HUES6 (cell line): ENCODE data around the gene ARHGEF4.
A peak's percentile ranks its signal among the peaks of the same experiment; 100 is the strongest.

Experiments used
- H3K27ac ChIP-seq: 2 replicates; pipeline ENCODE4 v1.7.0; 2013; ENCODE audit warnings: low read depth, mild to moderate bottlenecking, low read length, inconsistent platforms
- H3K27me3 ChIP-seq: 2 replicates; pipeline ENCODE4 v1.6.1; 2013; ENCODE audit warnings: low read length; ENCODE audit not compliant: control insufficient read depth, insufficient read depth
- H3K36me3 ChIP-seq: 2 replicates; pipeline ENCODE4 v1.6.1; 2013; ENCODE audit warnings: low read length; ENCODE audit not compliant: control insufficient read depth, insufficient read depth
- H3K4me1 ChIP-seq: 2 replicates; pipeline ENCODE4 v1.6.1; 2013; ENCODE audit warnings: low read length; ENCODE audit not compliant: control insufficient read depth, insufficient read depth
- H3K4me3 ChIP-seq: 2 replicates; pipeline ENCODE4 v1.5.1; 2013; ENCODE audit warnings: low read depth, low read length
- H3K9ac ChIP-seq: one replicate; pipeline ENCODE4 v1.6.1; 2013; ENCODE audit warnings: mild to moderate bottlenecking, low read length
- H3K9me3 ChIP-seq: 2 replicates; pipeline ENCODE4 v1.6.1; 2013; ENCODE audit warnings: low read depth, low read length; ENCODE audit not compliant: control insufficient read depth, insufficient read depth

ARHGEF4 gene

DNA sequence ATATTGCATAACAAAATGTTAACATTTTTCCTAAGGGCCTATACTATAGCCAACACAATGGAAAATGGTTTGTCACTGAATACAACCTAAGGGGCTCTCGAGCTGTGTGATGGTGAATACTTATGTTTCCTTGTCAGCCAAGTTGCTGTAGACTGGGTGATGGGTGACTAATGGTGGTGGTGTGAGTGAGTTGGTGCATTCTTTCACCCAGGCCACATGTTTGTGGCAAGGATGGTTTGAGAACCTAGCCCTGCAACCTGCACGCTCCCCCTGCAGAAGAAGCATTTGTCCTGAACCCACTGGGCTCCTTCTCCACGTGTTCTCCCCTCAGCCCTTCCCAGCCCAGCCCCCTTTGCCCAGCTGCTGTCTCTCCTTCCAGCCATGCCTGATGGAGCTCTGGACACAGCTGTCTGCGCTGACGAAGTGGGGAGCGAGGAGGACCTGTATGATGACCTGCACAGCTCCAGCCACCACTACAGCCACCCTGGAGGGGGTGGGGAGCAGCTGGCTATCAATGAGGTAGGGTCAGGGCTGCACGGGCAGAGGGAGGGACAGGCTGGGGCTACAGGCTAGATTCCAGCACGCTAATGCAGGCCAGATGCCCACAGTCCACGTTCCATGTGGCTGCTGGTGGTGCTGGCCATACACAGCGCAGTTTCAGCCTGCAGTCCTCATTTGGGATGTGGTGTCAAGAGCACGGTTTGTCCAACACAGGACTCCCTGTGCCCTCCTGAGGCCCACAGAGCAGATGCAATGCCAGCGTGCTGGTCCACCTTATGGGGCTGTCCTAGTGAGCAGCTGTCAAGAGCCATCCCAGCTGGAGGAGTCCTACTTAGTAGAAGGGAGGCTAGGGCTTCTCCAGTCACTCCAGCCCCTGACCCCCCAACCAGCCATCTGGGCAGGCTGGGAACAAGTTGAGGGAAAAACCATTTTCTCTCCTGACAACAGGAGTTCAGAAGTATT lies 191.1 kb downstream of the ARHGEF4 start:
- peaks cover 10% of the 10 kb centered on the region; the same call in 1 of the 2 replicates for H3K27me3 ChIP-seq
- no peak overlapping the region for H3K9ac ChIP-seq
- no peak overlapping the region for H3K4me3 ChIP-seq
- H3K36me3 ChIP-seq, result no peaks in the 10 kb centered on the region
- H3K27ac ChIP-seq, result no peak overlapping the region
- peaks cover 4% of the 10 kb centered on the region; the same call in 1 of the 2 replicates for H3K9me3 ChIP-seq
- no peaks in the 10 kb centered on the region for H3K4me1 ChIP-seq

DNA sequence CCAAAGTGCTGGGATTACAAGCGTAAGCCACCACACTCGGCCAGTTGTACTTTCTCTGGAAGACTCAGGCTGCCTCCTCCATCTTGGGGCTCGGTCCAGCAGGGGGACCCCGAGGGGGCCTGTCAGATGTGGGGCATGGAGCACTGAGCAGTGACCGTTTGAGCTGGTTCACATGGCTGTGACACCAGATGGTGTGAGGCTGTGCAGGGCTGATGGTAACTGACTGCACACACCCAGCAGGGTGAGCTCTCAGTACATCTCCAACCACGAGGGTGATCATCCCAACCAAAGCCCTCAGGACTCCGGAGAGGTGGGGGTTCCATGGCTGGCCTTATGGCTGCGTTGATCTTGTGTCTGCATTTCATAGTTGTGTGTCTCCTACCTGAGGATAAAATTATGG lies 193.1 kb downstream of the ARHGEF4 start:
- H3K36me3 ChIP-seq, result no peaks in the 10 kb centered on the region
- peaks cover 28% of the 10 kb centered on the region for H3K27me3 ChIP-seq
- H3K4me3 ChIP-seq, result no peak overlapping the region
- H3K9ac ChIP-seq, result no peak overlapping the region
- peaks cover 7% of the 10 kb centered on the region for H3K4me1 ChIP-seq
- H3K27ac ChIP-seq, result no peak overlapping the region
- H3K9me3 ChIP-seq, result peaks cover 4% of the 10 kb centered on the region; the same call in 1 of the 2 replicates

DNA sequence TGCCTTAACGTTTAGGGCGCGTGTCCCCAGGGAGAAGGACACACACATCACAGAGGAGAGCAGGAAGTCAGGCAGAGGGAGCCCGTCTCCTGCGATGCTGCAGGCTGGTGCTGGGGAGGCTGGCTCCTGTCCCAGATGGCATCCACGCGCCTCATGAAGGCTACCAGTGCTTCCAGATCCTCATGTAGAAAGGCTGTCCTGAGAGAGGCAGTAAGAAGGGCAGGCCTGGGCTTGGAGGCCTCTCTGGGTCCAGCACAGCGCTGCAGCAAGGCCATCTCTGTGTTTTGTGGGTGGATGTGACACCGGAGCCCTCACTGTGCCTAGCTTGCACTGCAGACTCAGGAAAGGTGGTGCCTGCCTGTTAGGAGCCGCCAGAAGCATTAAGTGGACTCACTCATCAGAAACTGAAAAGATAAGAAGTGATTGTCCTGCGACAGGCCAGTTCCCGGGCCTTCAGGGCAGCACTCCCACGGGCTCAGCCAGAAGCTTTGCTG lies 193.8 kb downstream of the ARHGEF4 start:
- Histone ChIP-seq H3K9me3 (peaks cover 4% of the 10 kb centered on the region; the same call in 1 of the 2 replicates), H3K9ac (no peak overlapping the region), H3K27ac (no peak overlapping the region), H3K4me3 (no peak overlapping the region), H3K4me1 (peaks cover 8% of the 10 kb centered on the region), H3K36me3 (no peaks in the 10 kb centered on the region), H3K27me3 (peaks cover 34% of the 10 kb centered on the region)

DNA sequence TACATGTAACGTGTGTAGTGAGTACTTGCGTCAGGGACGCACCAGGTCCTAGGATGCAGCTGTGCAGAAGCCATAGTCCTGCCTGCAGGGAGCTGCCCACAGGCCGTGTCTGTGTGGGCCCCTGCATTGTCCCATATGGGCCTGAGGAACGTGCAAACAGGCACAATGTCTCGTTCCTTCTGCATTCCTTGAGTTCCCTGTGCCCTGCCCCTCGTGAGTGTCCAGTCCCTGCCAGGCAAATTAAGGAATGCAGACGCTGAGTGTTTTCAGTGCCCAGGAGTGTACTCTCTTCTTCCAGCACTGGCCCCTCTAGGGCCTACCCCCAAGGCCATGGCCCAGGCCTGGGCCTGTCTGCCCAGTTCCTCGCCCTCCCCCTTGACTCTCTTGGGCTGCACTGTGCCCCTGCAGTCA lies 194.7 kb downstream of the ARHGEF4 start:
- H3K9ac ChIP-seq, result no peak overlapping the region
- H3K27ac ChIP-seq, result no peak overlapping the region
- H3K36me3 ChIP-seq, result no peaks in the 10 kb centered on the region
- H3K4me3 ChIP-seq, result no peak overlapping the region
- peaks cover 43% of the 10 kb centered on the region for H3K27me3 ChIP-seq
- H3K4me1 ChIP-seq, result peaks cover 17% of the 10 kb centered on the region
- H3K9me3 ChIP-seq, result peaks cover 4% of the 10 kb centered on the region; the same call in 1 of the 2 replicates

DNA sequence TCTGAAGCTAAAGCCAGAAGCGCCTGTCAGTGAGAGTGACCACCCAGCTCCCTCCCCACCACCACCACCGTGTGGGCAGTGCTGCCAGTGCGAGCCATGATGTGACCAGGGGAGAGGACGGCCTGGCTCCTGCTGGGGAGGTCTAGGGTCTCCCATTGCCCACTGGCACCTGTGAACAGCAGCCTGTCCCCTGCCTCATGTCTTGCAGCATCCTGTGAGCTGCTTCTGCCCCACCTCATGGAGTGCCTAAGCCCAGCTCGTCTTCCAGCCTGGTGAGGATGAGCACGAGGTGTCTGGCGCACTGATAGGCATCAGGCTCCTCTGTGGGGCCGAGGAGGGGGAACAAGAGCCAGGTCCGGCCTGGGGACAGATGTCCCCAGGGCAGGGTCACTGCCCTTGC lies 195.2 kb downstream of the ARHGEF4 start:
- H3K27ac ChIP-seq, result no peak overlapping the region
- H3K4me3 ChIP-seq, result no peak overlapping the region
- no peaks in the 10 kb centered on the region for H3K36me3 ChIP-seq

DNA sequence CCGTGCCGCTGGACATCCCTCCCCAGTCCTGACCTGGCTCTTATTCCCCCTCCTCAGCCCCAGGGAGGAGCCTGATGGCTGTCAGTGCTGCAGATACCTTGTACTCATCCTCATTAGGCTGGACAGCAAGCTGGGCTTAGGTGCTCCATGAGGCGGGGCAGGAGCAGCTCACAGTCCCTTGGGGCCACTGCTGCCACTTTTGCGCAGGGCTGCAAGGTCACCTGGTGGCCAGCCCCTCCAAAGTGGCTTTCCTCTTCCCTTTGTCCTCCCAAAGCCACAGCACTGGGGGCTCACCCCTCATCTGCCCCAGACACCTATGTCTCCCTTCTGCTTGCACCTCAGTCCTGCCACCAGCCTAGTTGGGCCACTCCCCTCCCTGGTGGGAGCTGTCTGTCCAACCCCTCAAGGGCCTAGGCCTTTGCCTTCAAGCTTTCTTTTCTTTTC lies 195.7 kb downstream of the ARHGEF4 start:
- H3K9ac ChIP-seq, result no peak overlapping the region
- no peaks in the 10 kb centered on the region; the same call in 1 of the 2 replicates for H3K9me3 ChIP-seq
- H3K27ac ChIP-seq, result no peak overlapping the region
- H3K27me3 ChIP-seq, result peaks cover 53% of the 10 kb centered on the region
- H3K36me3 ChIP-seq, result no peaks in the 10 kb centered on the region
- no peak overlapping the region for H3K4me3 ChIP-seq
- H3K4me1 ChIP-seq, result peaks cover 20% of the 10 kb centered on the region

More for the DNA sequence above, 195.2 kb downstream of the ARHGEF4 start:
- no peak overlapping the region for H3K9ac ChIP-seq
- H3K27me3 ChIP-seq, result peaks cover 47% of the 10 kb centered on the region
- peaks cover 20% of the 10 kb centered on the region for H3K4me1 ChIP-seq
- peaks cover 4% of the 10 kb centered on the region; the same call in 1 of the 2 replicates for H3K9me3 ChIP-seq

DNA sequence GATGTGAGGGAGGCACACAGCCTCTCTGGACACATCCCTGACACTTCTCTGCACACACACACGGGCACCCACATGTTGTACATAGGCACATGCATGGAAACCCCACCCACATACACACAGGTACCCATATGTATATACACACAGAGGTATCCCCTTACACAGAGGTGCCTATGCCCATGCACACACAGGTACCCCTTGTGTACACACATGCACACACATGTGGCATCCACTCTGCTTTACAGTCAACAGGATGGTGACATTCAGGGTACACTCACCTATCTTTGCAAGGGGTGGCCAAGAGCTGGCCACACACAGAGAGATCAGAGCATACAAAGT lies 197.0 kb downstream of the ARHGEF4 start:
- no peaks in the 10 kb centered on the region for H3K36me3 ChIP-seq
- no peak overlapping the region for H3K9ac ChIP-seq
- peaks cover 20% of the 10 kb centered on the region for H3K4me1 ChIP-seq
- H3K9me3 ChIP-seq, result no peaks in the 10 kb centered on the region
- H3K4me3 ChIP-seq, result no peak overlapping the region
- H3K27ac ChIP-seq, result no peak overlapping the region
- peaks cover 60% of the 10 kb centered on the region for H3K27me3 ChIP-seq

DNA sequence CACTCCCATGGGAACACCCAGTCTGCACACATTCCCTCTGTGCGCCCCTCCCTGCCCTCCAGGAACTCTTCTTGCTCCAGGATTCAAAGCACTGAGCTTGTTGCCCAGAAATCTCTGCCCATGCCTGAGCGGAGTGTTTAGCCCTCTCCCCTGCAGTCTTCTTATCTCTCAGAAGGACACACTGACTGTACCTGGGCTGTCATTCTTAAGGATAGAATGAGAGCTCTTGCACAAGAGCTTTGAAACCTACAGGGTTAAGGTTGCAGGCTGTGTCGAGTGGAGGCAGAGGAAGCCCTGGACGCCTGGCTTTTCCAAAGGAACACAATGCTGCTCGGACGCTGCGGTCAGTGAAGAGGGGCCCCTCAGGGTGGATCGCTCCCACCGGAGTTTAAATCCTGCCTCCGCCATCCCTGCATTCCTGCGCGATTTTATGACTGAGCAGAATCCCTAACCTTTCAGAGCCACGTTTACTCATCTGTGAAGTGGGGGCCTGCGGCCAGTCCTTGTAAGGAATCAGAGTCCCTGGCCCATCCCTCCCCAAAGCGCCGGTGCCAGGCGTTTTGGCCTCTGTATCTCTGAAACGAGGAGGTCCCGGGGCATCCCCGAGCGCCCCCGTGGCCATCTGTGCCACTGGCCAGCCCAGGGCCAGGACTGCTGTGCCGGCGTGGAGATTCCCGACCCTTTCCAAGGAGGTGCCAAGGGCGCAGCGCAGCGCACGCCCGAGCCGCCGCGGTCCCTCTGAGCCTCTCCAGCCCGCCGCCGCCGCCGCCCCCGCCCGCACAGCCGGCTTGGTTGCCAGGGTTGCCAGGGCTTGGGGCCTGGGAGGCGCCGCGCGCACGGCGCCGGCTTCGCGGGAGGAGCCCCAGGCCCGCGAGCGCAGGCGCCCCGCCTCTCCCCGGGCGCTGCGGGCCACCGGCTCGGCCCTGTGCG lies 197.7 kb downstream of the ARHGEF4 start:
- Histone ChIP-seq H3K27ac (no peak overlapping the region), H3K4me3 (peak overlapping the region; percentile 67), H3K9me3 (no peaks in the 10 kb centered on the region), H3K9ac (no peak overlapping the region), H3K4me1 (peaks cover 20% of the 10 kb centered on the region), H3K36me3 (no peaks in the 10 kb centered on the region), H3K27me3 (peaks cover 60% of the 10 kb centered on the region)

DNA sequence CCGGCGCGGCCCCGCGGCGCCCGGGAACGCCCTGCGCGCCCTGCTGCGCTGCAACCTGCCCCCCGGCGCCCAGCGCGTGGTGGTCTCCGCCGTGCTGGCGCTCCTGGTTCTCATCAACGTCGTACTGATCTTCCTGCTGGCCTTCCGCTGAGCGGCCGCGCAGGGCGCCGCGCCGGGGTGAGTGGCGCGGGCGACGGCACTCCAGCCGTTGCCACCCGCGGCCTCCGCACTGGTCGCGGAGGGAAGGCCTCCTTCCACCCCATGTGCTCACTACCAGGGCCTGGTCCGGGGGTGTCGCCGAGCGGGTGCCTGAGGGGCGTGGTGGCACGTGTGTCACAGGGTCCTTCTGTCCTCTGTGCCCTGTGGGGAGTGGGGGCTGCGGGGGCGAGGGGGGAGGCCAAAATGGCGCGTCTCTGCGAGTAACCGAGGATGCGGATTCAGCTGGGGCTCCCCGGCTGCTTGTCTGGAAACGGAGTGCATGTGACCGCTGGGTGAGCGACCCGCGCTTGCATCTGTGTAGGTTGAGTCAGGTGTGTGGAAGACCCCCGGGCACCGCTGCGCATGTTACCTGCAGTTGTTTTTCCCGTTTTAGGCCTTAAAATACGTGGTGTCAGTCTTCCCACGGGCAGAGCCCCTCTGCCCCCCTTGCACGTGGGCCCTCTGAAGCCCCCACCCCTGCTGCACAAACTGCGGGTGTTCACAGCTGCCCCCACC lies 198.6 kb downstream of the ARHGEF4 start:
- H3K27me3 ChIP-seq, result peaks cover 60% of the 10 kb centered on the region
- peak overlapping the region; percentile 67 for H3K4me3 ChIP-seq
- H3K27ac ChIP-seq, result no peak overlapping the region
- no peaks in the 10 kb centered on the region for H3K36me3 ChIP-seq
- H3K4me1 ChIP-seq, result peaks cover 20% of the 10 kb centered on the region
- peak overlapping the region; percentile 63 for H3K9ac ChIP-seq
- no peaks in the 10 kb centered on the region for H3K9me3 ChIP-seq

DNA sequence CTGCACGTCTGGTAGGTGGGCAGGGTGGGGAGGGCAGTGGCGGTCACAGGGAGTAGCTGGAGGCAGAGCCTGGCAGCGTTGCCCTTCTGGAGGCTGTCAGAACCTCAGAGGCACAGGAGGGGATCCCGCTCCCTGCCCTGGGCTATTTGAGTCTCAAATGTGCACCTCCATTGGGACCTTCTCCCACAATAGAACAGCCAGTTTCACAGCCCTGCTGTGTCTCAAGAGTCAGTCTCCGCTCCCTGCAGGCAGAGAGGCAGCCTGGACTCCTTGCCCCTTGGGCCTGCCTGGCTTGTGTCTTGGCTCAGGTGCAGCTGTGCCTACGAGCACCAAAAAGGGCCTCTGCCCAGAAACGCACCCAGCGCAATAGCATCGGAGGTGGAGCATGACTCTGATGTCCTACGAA lies 199.1 kb downstream of the ARHGEF4 start:
- no peaks in the 10 kb centered on the region for H3K9me3 ChIP-seq
- H3K9ac ChIP-seq, result no peak overlapping the region
- peaks cover 20% of the 10 kb centered on the region for H3K4me1 ChIP-seq
- no peaks in the 10 kb centered on the region for H3K36me3 ChIP-seq
- H3K27me3 ChIP-seq, result peaks cover 60% of the 10 kb centered on the region
- no peak overlapping the region for H3K27ac ChIP-seq
- peak overlapping the region; percentile 67 for H3K4me3 ChIP-seq
